ENCODE data around the gene TBX6. TPM values are rescaled to one million over a fixed set of nuclear protein-coding genes. Genes with fewer than 3 reads are reported as not detected.

Gene TBX6
- total RNA-seq, 1 experiment from 2014 or later = 0.46 TPM

- DNase-seq (ENCODE audit: low read depth, low spot score) = no peak
- POLR2A ChIA-PET = no interaction called here
- no peaks in the 10 kb centered on the region for H3K36me3 ChIP-seq (ENCODE audit: control insufficient read depth, insufficient read depth, low read length)
- TF ChIP-seq TCF7L2 (IDR thresholded peaks at IDR 0.05; ENCODE audit: low read depth, low read length) (no peak), SIN3A (IDR thresholded peaks at IDR 0.05; ENCODE audit: borderline replicate concordance, insufficient read depth, low read depth, low read length) (no peak), CTCF (IDR thresholded peaks at IDR 0.05) (no peak), REST (IDR thresholded peaks at IDR 0.05; ENCODE audit: insufficient read depth in 1 of 2, low read depth in 2 of 2, low read length in 1 of 2) (no peak), POLR2AphosphoS5 (IDR thresholded peaks at IDR 0.05; ENCODE audit: low read depth, low read length) (no peak)
- H3K9me3 ChIP-seq (ENCODE audit: control insufficient read depth, insufficient read depth, low read depth, low read length) = no peaks in the 10 kb centered on the region
- CTCF ChIA-PET = interaction anchor here (0.6 kb wide), 2 partner anchors 58 to 63 kb away, joined by 3 read pairs; no protein-coding TSS in a partner anchor
- H3K4me1 ChIP-seq (ENCODE audit: control insufficient read depth, insufficient read depth, low read length) = no peaks in the 10 kb centered on the region
- no peak for ATAC-seq
- H3K4me3 ChIP-seq (ENCODE audit: low read depth in 2 of 2, low read length in 2 of 2) = no peak overlapping the region
- H3K27ac ChIP-seq (ENCODE audit: low read length) = no peak overlapping the region
- no TSS peak for BruUV-seq (replicated peaks)
- no peaks in the 10 kb centered on the region for H3K27me3 ChIP-seq (ENCODE audit: control insufficient read depth, insufficient read depth, low read length)
- intact Hi-C loops (cut with micrococcal nuclease; ENCODE audit: unreplicated experiment) (no loop called here), in situ Hi-C loops (cut with HindIII; ENCODE audit: low pct_unique_long_range_greater_than_20kb, low sequenced_read_pairs) (no loop called here)
These were observed 22.7 kb upstream of the TBX6 start for GRCh38 chr16:30114411-30114810.

GRCh38 chr16:30113711-30114333 is 22.1 kb upstream of the TBX6 start:
- DNase-seq (ENCODE audit: low read depth, low spot score) (no peak), ATAC-seq (0 out of 2 replicates have a peak, but pooled peaks have one; percentile 2)
- no peaks in the 10 kb centered on the region for H3K4me1 ChIP-seq (ENCODE audit: control insufficient read depth, insufficient read depth, low read length)
- intact Hi-C loops (cut with micrococcal nuclease; ENCODE audit: unreplicated experiment) (no loop called here), in situ Hi-C loops (cut with HindIII; ENCODE audit: low pct_unique_long_range_greater_than_20kb, low sequenced_read_pairs) (no loop called here)
- H3K27me3 ChIP-seq (ENCODE audit: control insufficient read depth, insufficient read depth, low read length) = no peaks in the 10 kb centered on the region
- no peak for TF ChIP-seq REST (IDR thresholded peaks at IDR 0.05; ENCODE audit: insufficient read depth in 1 of 2, low read depth in 2 of 2, low read length in 1 of 2)
- TF ChIP-seq CTCF (IDR thresholded peaks at IDR 0.05) = no peak
- TF ChIP-seq TCF7L2 (IDR thresholded peaks at IDR 0.05; ENCODE audit: low read depth, low read length) = no peak
- TF ChIP-seq POLR2AphosphoS5 (IDR thresholded peaks at IDR 0.05; ENCODE audit: low read depth, low read length) = no peak
- no peak for TF ChIP-seq SIN3A (IDR thresholded peaks at IDR 0.05; ENCODE audit: borderline replicate concordance, insufficient read depth, low read depth, low read length)
- CTCF ChIA-PET = interaction anchor here (0.5 to 0.6 kb wide), 2 partner anchors 10 to 58 kb away, joined by 3 read pairs; no protein-coding TSS in a partner anchor
- H3K36me3 ChIP-seq (ENCODE audit: control insufficient read depth, insufficient read depth, low read length) = no peaks in the 10 kb centered on the region
- no peaks in the 10 kb centered on the region for H3K9me3 ChIP-seq (ENCODE audit: control insufficient read depth, insufficient read depth, low read depth, low read length)
- H3K4me3 ChIP-seq (ENCODE audit: low read depth in 2 of 2, low read length in 2 of 2) = no peak overlapping the region
- POLR2A ChIA-PET = no interaction called here
- BruUV-seq (replicated peaks) = no TSS peak
- no peak overlapping the region for H3K27ac ChIP-seq (ENCODE audit: low read length)
